ENCODE results near the gene ANXA2R. TPM values are rescaled to one million over a fixed set of nuclear protein-coding genes. Genes with fewer than 3 reads are reported as not detected.

The ANXA2R gene
- total RNA-seq, 4 donors from 2014 or later: 3.9 to 18.2 (median 5.8) TPM

DNA sequence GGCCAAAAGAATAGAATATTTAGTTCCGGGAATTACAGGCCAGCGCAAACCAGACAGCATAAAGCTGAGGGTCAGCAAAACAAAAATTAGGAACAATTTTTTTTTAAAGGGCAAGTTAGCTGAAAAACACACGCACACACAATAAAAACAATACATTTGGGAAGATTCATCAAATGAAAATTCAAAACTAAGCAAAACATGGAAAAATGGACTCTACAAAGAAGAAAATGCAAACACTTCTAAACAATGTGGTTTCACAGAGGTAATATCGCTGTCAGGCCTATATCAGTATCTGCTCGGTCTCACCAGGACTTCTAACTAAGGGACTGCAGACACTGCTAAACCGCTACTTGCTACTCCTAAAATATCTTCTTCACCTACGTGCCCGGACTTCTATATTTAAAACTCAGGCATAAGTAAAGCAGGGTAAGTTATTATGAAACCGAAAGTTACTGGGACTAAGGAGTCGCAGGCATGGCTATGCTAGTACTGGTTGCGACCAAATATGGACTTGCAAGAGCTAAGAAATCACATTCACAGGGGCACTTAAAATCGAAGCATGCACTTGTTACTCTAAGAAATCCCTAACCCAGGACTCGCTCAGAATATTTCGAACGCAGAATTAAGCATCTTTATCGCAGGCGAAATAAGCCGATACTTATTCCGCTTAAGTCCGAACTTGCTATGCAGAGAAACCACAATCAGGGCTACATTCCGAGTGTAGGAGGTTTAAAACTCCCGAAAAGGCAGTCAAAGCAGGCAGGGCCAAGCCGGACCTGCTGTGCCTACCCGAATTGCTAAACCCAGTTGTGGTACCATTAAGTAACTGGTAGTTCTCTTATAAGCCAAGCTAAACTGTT lies 2.3 kb downstream of the ANXA2R start:
- Histone ChIP-seq H3K27ac (peak overlapping the region; percentile 81 to 96 (median 94)), H3K9me3 (no peaks in the 10 kb centered on the region), H3K36me3 (no peaks in the 10 kb centered on the region), H3K27me3 (no peaks in the 10 kb centered on the region), H3K4me3 (peak overlapping the region; percentile 13 to 61 (median 33)), H3K4me1 (peaks cover 0 to 12% (median 0%) of the 10 kb centered on the region in 4 donors)
- TF ChIP-seq POLR2A (IDR thresholded peaks at IDR 0.05): no peak
- TF ChIP-seq, protein P1, sequence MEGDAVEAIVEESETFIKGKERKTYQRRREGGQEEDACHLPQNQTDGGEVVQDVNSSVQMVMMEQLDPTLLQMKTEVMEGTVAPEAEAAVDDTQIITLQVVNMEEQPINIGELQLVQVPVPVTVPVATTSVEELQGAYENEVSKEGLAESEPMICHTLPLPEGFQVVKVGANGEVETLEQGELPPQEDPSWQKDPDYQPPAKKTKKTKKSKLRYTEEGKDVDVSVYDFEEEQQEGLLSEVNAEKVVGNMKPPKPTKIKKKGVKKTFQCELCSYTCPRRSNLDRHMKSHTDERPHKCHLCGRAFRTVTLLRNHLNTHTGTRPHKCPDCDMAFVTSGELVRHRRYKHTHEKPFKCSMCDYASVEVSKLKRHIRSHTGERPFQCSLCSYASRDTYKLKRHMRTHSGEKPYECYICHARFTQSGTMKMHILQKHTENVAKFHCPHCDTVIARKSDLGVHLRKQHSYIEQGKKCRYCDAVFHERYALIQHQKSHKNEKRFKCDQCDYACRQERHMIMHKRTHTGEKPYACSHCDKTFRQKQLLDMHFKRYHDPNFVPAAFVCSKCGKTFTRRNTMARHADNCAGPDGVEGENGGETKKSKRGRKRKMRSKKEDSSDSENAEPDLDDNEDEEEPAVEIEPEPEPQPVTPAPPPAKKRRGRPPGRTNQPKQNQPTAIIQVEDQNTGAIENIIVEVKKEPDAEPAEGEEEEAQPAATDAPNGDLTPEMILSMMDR (IDR thresholded peaks at IDR 0.05): no peak
- DNase-seq: peak in 2 of 3 donors; percentile 36 to 56

DNA sequence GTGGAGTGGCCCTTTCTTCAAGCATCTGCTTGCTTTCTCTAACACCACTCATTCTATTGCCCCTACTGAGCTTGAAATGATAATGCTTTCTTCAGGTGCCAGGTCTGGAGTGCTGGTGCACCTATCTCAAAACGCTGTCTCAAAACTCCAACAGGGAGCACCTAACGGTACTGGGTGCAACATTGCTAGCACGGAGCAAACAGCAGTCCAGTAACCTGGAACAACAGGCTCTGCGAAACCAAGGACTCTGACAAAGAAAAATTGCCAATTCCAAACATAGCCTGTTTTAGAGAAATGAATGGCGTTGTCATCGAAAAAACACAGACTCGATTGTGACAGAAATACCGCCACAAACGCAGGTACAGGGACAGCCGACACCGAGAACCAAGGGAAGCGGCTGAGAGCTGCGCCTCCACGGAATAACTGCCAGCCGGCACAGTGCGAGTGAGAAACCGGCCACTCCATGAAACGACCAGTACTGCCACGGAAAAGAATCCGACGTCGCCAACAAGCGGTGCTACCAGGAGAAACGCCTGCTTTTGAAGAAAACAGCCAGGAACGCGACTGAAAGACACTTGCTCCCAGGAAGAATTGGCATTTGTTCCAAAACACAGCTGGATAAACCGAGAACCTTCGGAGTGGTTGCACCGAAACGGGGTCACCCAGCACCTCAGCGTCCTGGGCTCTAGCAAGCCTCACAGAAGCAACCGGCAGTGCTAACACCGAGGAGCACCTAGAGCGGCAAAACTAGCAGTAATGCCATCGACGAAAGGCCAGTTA lies 3.1 kb downstream of the ANXA2R start:
- H3K9me3 ChIP-seq: no peaks in the 10 kb centered on the region
- peak overlapping the region; percentile 81 to 96 (median 94) for H3K27ac ChIP-seq
- no peaks in the 10 kb centered on the region for H3K36me3 ChIP-seq
- H3K4me1 ChIP-seq: peaks cover 0 to 8% (median 0%) of the 10 kb centered on the region in 4 donors
- H3K27me3 ChIP-seq: no peaks in the 10 kb centered on the region
- TF ChIP-seq POLR2A (IDR thresholded peaks at IDR 0.05): no peak
- TF ChIP-seq, protein P1 (IDR thresholded peaks at IDR 0.05): no peak
- peak overlapping the region; percentile 13 to 61 (median 33) for H3K4me3 ChIP-seq
- peak in 2 of 3 donors; percentile 54 to 60 for DNase-seq

DNA sequence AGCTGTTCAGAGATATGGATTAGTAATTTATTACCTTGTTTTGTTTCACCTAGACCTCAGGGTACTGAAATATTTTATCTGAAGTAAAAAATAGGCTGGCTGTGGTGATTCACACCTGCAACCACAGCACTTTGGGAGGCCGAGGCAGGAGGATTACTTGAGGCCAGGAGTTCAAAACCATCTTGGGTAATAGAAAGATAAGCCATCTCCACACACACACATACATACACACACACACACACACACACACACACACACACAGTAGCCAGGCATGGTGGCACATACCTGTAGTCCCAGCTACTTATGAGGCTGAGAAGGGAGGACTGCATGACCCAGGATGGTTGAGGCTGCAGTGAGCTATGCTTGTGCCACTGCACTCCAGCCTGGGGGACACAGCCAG lies 3.7 kb downstream of the ANXA2R start:
- Histone ChIP-seq H3K9me3 (no peaks in the 10 kb centered on the region), H3K4me3 (no peak overlapping the region), H3K27ac (peak overlapping the region in 3 of 4 donors; percentile 81 to 96 (median 94)), H3K4me1 (peaks cover 0 to 8% (median 0%) of the 10 kb centered on the region in 4 donors), H3K36me3 (no peaks in the 10 kb centered on the region), H3K27me3 (no peaks in the 10 kb centered on the region)
- DNase-seq: no peak
- TF ChIP-seq POLR2A (IDR thresholded peaks at IDR 0.05): no peak
- TF ChIP-seq, protein P1 (IDR thresholded peaks at IDR 0.05): no peak

DNA sequence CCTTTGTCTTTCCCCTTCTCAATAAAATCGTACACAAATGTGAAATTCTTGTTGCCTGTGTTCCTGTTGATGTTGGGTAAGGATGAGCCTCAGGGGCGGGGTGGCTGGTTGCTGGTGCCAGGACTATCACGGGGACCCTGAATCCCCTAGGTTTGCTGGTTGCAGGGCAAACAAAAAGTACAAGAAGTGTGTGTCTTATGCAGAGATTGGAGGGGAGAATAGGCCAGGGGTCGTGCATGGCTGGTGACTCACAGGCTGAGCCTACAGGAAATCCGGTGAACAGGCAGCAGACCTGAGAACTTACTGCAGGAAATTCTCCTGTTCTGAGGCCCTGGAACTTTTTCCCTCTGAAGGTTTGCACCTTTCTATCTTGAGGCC lies 5.5 kb downstream of the ANXA2R start:
- no peak for DNase-seq
- H3K4me3 ChIP-seq: no peak overlapping the region
- no peaks in the 10 kb centered on the region for H3K27me3 ChIP-seq
- H3K27ac ChIP-seq: peak overlapping the region in 1 of 4 donors; percentile 35
- TF ChIP-seq, protein P1 (IDR thresholded peaks at IDR 0.05): no peak
- no peak for TF ChIP-seq POLR2A (IDR thresholded peaks at IDR 0.05)
- no peaks in the 10 kb centered on the region for H3K36me3 ChIP-seq
- H3K9me3 ChIP-seq: no peaks in the 10 kb centered on the region
- H3K4me1 ChIP-seq: peaks cover 0 to 8% (median 0%) of the 10 kb centered on the region in 4 donors

DNA sequence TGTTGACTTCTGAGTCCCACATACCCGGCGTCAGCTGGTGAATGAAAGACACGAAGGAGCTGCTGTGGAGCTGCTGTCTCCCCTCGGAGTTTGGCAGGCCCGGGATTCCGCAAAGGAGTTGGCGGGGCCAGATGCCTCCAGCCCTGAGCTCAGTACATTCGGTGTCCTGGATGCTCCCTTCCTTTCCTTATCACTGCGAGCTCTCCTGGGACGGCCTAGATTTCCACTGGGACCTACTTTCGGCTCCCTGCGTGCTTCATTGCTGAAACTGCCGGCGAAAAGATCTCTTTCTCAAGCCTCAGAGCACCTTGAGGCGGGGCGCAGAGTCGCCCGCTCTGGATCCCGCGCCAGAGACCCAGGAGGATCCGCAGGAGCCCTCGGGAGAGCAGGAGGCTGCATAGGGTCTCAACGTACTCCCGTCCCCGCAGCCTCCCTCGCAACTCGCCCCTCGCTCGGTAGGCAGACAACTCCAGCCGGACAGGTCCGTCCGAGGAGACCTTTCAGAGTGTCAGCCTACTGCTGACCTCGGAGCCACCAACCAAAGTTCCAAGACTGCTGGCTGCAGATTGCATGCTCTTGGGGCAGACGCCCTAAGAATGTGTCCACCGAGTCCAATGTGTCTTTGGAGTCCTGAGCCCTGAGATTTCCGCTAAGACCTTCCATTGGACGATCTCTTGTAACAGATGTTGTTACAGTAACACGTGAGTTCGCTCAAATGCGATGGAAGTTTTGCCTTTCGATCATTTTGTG lies 6.1 kb downstream of the ANXA2R start:
- Histone ChIP-seq H3K27me3 (no peaks in the 10 kb centered on the region), H3K4me1 (peaks cover 0 to 8% (median 0%) of the 10 kb centered on the region in 4 donors), H3K27ac (peak overlapping the region in 1 of 4 donors; percentile 35), H3K36me3 (no peaks in the 10 kb centered on the region), H3K9me3 (no peaks in the 10 kb centered on the region), H3K4me3 (peak overlapping the region in 1 of 4 donors; percentile 5)
- TF ChIP-seq, protein P1 (IDR thresholded peaks at IDR 0.05): no peak
- no peak for TF ChIP-seq POLR2A (IDR thresholded peaks at IDR 0.05)
- no peak for DNase-seq

All from Peyer's patch (tissue), 4 donors.